IPS DF 4.7 (cell line): Measurements from ENCODE around the gene ZMYND10.

Experiments
- DNase-seq: peaks from one replicate; pipeline ENCODE4 v3.0.0-alpha.2; 2013; ENCODE audit warnings: low spot score; ENCODE audit errors: extremely low read depth

The ZMYND10 gene

GRCh38 chr3:50345586-50346234 is at the start of gene ZMYND10:
TSS of gene ZMYND10 (minus strand) at chr3:50345732. CDS start at chr3:50345579, 153 bp downstream.
- no peak for DNase-seq

- DNase-seq = no peak
Measured at GRCh38 chr3:50393061-50393460, 47.5 kb upstream of the ZMYND10 start.

GRCh38 chr3:50392101-50392715 is 46.7 kb upstream of the ZMYND10 start:
- DNase-seq = no peak

- DNase-seq = no peak
Measured at GRCh38 chr3:50390508-50391224, 45.1 kb upstream of the ZMYND10 start.

- no peak for DNase-seq
Measured at GRCh38 chr3:50389414-50389767, 43.9 kb upstream of the ZMYND10 start.

GRCh38 chr3:50388720-50389413 is 43.3 kb upstream of the ZMYND10 start:
- no peak for DNase-seq

GRCh38 chr3:50388016-50388719 is 42.6 kb upstream of the ZMYND10 start:
- no peak for DNase-seq

GRCh38 chr3:50385754-50386153 is 40.2 kb upstream of the ZMYND10 start:
- DNase-seq = no peak

- no peak for DNase-seq
Measured at GRCh38 chr3:50383750-50384149, 38.2 kb upstream of the ZMYND10 start.

- DNase-seq = no peak
Measured at GRCh38 chr3:50382722-50383121, 37.2 kb upstream of the ZMYND10 start.

- DNase-seq = no peak
Measured at GRCh38 chr3:50381383-50381782, 35.9 kb upstream of the ZMYND10 start.

- DNase-seq = no peak
Measured at GRCh38 chr3:50380405-50381085, 35.0 kb upstream of the ZMYND10 start.

GRCh38 chr3:50378757-50379156 is 33.2 kb upstream of the ZMYND10 start:
- no peak for DNase-seq

GRCh38 chr3:50378024-50378423 is 32.5 kb upstream of the ZMYND10 start:
- no peak for DNase-seq

GRCh38 chr3:50375258-50375931 is 29.9 kb upstream of the ZMYND10 start:
- no peak for DNase-seq

GRCh38 chr3:50374363-50375257 is 29.1 kb upstream of the ZMYND10 start:
- DNase-seq = no peak

- DNase-seq = no peak
Measured at GRCh38 chr3:50373146-50374051, 27.9 kb upstream of the ZMYND10 start.

GRCh38 chr3:50372349-50372748 is 26.8 kb upstream of the ZMYND10 start:
- DNase-seq = no peak
